Erythroblast (primary cell): ENCODE data around the gene TMPRSS15.

Source experiments
- DNase-seq, 2 experiments: peaks; one replicate each; lab custom pipeline; 2025; lab: John Stamatoyannopoulos, UW
- GATA1 ChIP-seq: IDR thresholded peaks from 2 replicates; pipeline ENCODE4 v1.6.1; 2011; ENCODE audit warnings: low read depth, mild to moderate bottlenecking, control low read depth, low read length, moderate library complexity
- POLR2A ChIP-seq: IDR thresholded peaks from 2 replicates; pipeline ENCODE4 v1.6.1; 2011; ENCODE audit warnings: mild to moderate bottlenecking, low read length

TMPRSS15 gene

DNA sequence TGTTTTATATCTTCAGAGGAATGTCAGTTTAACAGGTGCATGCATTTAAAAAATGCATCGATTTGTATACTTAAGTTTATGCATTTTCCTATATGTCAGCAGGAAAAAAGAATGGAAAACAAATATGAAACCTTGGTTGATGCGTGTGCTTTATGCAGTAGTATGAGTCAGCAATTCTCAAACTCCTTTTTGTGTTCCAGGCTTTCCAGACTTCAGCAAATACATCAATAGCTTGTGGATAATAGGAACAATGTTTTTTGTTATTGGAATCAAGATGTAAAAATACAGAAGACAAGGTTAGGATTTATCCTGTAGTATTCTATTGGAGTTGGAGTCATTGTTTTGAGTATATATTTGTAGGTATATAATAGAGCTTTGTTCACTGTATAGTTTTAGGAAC is 113.7 kb downstream of the TMPRSS15 start:
- TF ChIP-seq POLR2A (no peak), GATA1 (no peak)
- DNase-seq = no peak

GRCh38 chr21:18285379-18285778 is 118.2 kb downstream of the TMPRSS15 start:
- TF ChIP-seq POLR2A (no peak), GATA1 (no peak)
- no peak for DNase-seq

- TF ChIP-seq GATA1 (no peak), POLR2A (no peak)
- DNase-seq = no peak
Measured at GRCh38 chr21:18275781-18276180, 127.8 kb downstream of the TMPRSS15 start.

DNA sequence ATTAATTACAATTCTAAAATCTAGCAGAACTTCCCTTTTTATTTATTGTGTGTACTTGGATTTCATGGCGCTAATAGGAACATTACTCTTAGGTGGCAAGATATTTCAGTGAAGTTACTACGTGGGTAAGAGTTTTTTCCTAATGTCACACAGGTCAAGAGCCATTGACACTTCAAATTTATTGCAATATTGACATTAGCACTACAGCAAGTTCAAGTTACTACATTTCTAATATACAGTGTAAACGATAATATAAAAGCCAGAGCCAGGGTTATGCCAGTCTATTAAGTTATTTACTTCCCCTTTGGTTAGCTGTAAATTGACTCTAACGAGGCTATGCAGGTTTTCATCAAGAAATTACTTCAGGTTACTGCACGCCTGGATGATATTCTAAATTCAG is 129.2 kb downstream of the TMPRSS15 start:
- DNase-seq = no peak
- TF ChIP-seq GATA1 (no peak), POLR2A (no peak)

GRCh38 chr21:18273400-18273799 is 130.2 kb downstream of the TMPRSS15 start:
- no peak for DNase-seq
- TF ChIP-seq POLR2A (no peak), GATA1 (no peak)

DNA sequence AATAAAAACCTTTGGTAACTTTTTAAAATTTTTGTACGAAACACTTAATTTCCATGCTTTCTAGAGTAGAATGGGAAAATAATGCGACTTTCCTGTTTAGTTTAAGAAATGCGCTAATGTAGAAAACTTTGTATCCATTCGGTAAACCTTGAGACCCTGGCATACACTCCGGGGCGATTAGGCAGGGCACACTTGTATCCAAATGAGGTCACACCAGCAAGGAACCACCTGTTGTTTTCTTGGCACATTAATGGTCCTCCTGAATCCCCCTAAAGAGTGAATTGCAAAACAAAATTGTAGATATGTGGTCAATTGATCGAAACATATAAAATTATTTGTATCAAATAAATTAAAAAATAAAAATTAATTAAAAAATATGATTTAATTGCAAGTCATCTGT is 133.7 kb downstream of the TMPRSS15 start:
- no peak for DNase-seq
- TF ChIP-seq POLR2A (no peak), GATA1 (no peak)

- no peak for DNase-seq
- TF ChIP-seq GATA1 = no peak
- TF ChIP-seq POLR2A = no peak
Measured at GRCh38 chr21:18268906-18269305, 134.7 kb downstream of the TMPRSS15 start.

DNA sequence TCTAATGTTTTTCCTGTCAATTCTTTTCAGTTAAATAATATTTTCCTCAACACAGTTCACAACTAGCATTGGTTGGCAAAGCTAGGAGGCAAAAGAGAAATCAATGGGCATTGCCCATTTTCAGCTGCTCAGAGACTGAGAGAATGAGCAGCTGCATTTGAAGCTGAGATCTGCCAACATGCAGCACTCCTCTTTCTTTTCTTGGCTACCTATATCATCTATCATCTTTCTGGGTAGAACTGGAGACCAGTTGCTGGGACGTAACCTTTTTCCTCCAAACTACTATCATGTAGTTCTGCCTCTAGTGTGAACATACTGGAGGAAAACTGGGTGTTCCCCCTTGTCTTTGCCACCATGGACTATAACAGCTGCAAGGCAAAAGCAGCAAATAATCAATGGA is 136.1 kb downstream of the TMPRSS15 start:
- TF ChIP-seq POLR2A (no peak), GATA1 (no peak)
- no peak for DNase-seq

GRCh38 chr21:18265944-18266343 is 137.6 kb downstream of the TMPRSS15 start:
- TF ChIP-seq GATA1 = no peak
- no peak for DNase-seq

DNA sequence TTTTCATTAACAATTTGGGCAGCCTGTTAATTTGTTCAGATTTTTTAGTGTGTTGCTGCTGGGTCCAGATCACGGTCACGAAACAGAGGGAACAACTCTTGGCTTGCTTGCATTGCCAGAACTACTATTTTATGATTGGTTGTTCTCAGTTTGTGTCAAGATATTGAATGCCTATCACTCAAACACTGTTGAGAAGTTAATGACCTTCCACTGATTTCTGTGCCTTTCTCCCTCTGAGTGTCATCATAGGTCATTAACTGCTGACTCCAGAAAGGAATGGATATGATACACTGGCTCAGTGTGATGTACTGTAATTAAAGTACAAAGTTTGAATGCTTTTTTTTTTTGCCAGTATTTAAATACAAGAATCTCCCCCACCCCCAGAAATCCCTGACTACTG is 149.8 kb downstream of the TMPRSS15 start:
- DNase-seq = no peak
- TF ChIP-seq GATA1 = no peak
- no peak for TF ChIP-seq POLR2A

DNA sequence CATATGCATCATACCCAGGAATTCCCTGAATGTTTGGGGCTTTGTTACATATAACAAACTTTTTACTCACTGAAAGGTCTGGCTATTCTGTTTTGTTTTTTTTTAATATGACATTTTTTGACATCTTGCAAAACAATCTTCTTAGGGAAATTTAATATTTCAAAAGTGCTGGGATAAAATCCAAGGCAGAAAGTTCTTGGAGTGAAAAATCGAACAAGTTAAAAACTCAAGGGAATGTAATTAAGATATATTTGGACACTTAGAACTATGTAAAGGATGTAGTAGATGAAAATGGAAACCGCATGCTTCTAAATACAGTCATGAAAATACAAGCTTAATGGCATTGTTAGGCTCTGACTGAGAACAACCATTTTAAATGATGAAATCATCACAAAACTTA is 150.4 kb downstream of the TMPRSS15 start:
- TF ChIP-seq GATA1 (no peak), POLR2A (no peak)
- no peak for DNase-seq

DNA sequence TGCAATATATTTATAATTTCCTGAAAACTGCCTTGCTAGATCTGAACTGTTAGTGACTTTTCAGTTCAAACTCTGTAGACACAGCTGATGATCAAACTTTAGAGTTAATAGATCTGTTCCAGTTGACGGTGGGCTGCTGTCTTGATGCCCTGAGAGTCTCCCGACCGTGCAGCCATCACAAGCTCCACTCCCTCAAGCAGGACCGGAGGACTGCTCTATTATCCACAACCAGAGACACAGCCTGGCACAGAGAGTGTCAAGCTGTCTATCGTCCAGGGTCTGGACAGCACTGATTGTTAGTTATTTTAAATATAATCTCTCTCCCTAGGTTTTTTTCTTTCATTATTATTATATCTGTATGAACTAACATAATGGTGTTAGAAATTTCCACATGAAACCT is 150.9 kb downstream of the TMPRSS15 start:
- TF ChIP-seq POLR2A = no peak
- no peak for TF ChIP-seq GATA1
- no peak for DNase-seq

DNA sequence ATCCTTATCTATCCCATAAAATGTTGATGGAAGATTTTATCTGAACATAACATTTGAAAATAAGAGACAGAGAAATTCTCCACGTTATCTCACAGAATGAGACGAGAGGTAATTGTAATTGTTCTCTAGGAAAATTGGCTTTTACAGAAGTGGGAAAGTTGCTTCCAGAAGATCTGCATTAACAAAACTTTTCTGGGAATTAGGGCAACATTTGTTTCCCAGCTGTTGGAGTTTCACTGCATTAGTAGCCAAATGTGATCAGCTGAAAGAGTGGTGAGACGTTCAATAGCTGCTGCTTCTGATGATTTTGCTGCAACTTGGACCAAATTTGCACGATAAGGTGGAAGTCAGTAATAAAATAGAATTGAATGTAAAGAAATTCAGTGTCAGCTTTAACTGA is 151.3 kb downstream of the TMPRSS15 start:
- no peak for TF ChIP-seq POLR2A
- TF ChIP-seq GATA1 = no peak
- DNase-seq = no peak

DNA sequence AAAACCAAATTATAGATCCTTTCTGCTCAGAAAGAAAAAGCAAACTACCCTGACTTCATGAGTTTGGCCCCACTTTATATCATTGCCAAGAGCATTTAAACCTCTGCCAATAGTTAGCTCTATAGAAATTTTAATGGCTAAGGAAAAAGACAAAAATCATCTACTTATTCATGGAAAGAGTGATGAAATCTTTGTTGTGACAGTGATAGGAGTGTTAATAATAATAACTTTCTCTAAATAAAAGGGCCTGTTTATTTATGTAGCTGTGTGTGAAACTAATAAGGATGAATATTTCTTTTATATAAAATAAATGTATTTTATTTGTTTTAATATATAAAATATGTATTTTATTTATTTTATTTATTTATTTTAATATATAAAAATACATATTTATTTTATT is 152.5 kb downstream of the TMPRSS15 start:
- DNase-seq = peak in 1 of 2 experiments; percentile 4
- no peak for TF ChIP-seq GATA1
- no peak for TF ChIP-seq POLR2A

GRCh38 chr21:18249672-18250071 is 153.9 kb downstream of the TMPRSS15 start:
- no peak for DNase-seq
- TF ChIP-seq GATA1 (no peak), POLR2A (no peak)

- TF ChIP-seq GATA1 = no peak
- TF ChIP-seq POLR2A = no peak
- no peak for DNase-seq
Measured at GRCh38 chr21:18248171-18248570, 155.4 kb downstream of the TMPRSS15 start.
